BLaER1 treated with 17β-estradiol and CSF1 and Interleukin-3, amounts not matched to agents 10 nM and 100 nM (cell line): ENCODE data around the gene MYEOV.

Source experiments
- H3K27ac ChIP-seq, 11 experiments: shearing (Covaris generic); formaldehyde crosslinking; 2 replicates each; pipeline ENCODE4 v1.8.1; 2022
- H3K27me3 ChIP-seq, 11 experiments: shearing (Covaris generic); formaldehyde crosslinking; 2 replicates each; pipeline ENCODE4 v1.8.1; 2022
- H3K36me3 ChIP-seq, 11 experiments: shearing (Covaris generic); formaldehyde crosslinking; 2 replicates each; pipeline ENCODE4 v1.8.1; 2022
- H3K4me1 ChIP-seq, 10 experiments: shearing (Covaris generic); formaldehyde crosslinking; 2 replicates each; pipeline ENCODE4 v1.8.1; 2022
- H3K4me2 ChIP-seq, 11 experiments: shearing (Covaris generic); formaldehyde crosslinking; 2 replicates each; pipeline ENCODE4 v1.8.1; 2022
- H3K4me3 ChIP-seq, 10 experiments: shearing (Covaris generic); formaldehyde crosslinking; 2 replicates each; pipeline ENCODE4 v1.8.1; 2022
- H3K9ac ChIP-seq, 11 experiments: shearing (Covaris generic); formaldehyde crosslinking; 2 replicates each; pipeline ENCODE4 v1.8.1; 2022
- H3K9me3 ChIP-seq, 11 experiments: shearing (Covaris generic); formaldehyde crosslinking; replicated peaks in 1 of 11; 2 replicates each; pipeline ENCODE4 v1.8.1; 2022
- H4K20me1 ChIP-seq, 11 experiments: shearing (Covaris generic); formaldehyde crosslinking; 2 replicates each; pipeline ENCODE4 v1.8.1; 2022
- Cebpa-rat ChIP-seq, 11 experiments: shearing (Covaris generic); IDR thresholded peaks; 2 replicates each; pipeline ENCODE4 v1.8.1; 2022

The MYEOV gene

DNA sequence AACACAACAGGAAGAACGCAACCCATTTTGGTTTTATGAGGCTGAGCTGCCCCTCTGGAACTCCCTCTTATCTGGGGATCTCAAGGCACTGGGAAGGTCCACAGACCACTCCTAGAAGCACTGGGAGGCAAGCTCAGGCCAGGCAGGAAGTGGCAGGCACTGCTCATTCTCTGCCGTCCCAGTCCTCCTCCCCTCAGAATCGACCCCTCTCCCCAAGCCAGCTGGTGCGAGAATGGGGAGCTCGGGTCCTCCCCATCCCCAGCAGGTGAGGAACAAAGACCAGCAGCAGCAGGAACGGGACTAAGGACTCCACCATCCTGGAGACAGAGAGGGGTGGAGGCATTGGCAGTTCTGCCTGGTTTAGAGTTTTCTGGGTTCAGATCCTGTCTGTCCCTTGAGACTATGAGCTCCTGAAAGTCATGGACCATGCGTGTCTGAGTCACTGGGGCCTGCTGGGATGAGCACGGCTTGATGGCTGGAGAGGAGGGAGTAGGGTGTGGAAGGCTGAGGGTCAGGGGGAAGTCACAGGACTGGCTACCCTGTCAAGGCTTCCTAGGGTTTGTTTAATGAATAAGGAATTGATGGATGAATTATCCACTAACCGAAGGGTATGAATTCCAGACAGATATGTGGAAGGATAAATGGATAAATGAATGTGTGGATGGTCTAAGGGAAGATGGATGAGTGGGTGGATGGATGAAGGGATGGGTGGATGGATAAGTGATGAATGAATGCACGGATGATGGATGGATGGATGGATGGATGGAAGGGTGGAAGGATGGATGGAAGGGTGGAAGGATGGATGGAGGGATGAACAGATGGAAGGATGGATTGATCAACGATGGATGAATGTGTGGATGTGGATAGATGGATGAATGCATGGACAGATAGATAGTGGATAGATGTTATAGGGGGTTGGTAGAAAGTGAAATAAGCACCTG lies 6.4 kb downstream of the MYEOV start:
- Histone ChIP-seq H3K27ac (peak overlapping the region in 10 of 11 experiments; percentile 41 to 98 (median 94); a peak in 19 of 22 replicates), H3K36me3 (no peaks in the 10 kb centered on the region), H3K9me3 (peaks cover 0 to 4% (median 0%) of the 10 kb centered on the region in 11 experiments; a peak in 1 of 22 replicates), H3K4me2 (peak overlapping the region; percentile 90 to 100 (median 97)), H3K27me3 (peaks cover 0 to 5% (median 0%) of the 10 kb centered on the region in 11 experiments; a peak in 2 of 22 replicates), H3K4me3 (no peak overlapping the region), H4K20me1 (peaks cover 0 to 17% (median 0%) of the 10 kb centered on the region in 11 experiments; a peak in 3 of 22 replicates), H3K4me1 (peaks cover 67 to 82% (median 76%) of the 10 kb centered on the region in 10 experiments), H3K9ac (peak overlapping the region in 2 of 11 experiments; percentile 35 to 81; a peak in 2 of 22 replicates)
- no peak for TF ChIP-seq Cebpa-rat (IDR thresholded peaks at IDR 0.05)

DNA sequence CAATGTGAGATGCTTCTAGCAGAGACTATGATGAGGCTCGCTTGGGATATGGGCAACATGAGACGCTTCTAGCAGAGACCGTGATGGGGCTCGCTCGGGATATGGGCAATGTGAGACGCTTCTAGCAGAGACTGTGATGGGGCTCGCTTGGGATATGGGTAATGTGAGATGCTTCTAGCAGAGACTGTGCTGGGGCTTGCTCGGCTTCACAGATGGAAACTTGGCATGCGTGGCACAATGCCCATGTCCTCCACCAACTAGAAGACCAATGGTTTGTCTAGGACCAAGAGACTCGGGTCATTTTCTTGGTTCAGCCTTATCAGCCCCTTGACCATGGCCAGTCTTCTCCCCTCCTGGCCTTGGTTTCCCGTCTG lies 7.1 kb downstream of the MYEOV start:
- Histone ChIP-seq H3K9me3 (peaks cover 0 to 4% (median 0%) of the 10 kb centered on the region in 11 experiments; a peak in 1 of 22 replicates), H4K20me1 (peaks cover 0 to 17% (median 0%) of the 10 kb centered on the region in 11 experiments; a peak in 3 of 22 replicates), H3K4me3 (no peak overlapping the region), H3K4me2 (peak overlapping the region; percentile 6 to 100 (median 95); a peak in 19 of 22 replicates), H3K36me3 (no peaks in the 10 kb centered on the region), H3K9ac (no peak overlapping the region), H3K4me1 (peaks cover 60 to 76% (median 69%) of the 10 kb centered on the region in 10 experiments), H3K27me3 (no peaks in the 10 kb centered on the region; a peak in 1 of 22 replicates), H3K27ac (peak overlapping the region in 6 of 11 experiments; percentile 59 to 98 (median 63); a peak in 6 of 22 replicates)
- no peak for TF ChIP-seq Cebpa-rat (IDR thresholded peaks at IDR 0.05)

DNA sequence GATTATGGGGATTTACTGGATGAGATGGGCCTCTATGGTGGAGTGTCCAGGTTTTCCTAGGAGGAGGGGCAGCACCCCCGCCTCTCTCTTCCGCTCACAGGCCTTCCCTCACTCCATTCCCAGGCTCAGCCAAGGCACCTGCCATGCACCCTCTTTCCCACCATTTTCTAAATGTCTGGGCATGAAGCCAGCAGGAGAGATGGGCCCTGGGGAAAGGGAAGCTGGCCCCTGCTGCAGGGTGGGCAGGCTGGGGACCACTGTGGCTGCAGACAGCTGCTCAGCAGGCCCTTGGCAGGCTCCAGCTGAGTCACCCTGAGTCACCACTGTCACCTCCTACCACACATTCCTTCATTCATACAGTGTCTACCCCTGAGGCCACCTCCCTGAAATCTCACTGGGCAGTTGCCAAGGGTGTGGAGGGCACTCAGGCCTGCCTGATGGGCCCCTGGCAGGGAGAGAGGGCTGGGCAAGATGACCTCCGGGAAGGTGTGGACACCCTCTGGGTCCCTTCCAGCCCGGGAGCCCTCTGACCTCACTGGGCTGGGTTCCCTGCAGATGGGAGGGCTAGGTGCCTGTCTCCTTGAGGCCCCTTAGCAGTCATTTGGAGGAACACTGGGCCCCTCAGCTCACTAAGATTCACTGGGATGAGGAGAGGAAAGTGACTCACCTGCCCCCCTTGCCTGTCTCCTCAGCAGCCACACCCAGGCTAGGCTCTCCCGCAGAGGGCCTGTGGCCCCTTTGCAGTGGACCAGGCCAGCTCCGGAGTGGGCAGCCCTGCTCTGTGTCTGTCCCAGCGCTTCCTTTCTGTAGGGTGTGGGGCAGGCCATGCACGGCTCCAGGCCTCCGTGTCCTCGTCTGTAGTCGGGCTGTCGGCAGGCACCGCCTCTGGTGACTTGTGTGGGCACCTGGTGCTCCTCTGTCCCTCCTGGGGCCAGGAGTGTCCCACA lies 7.8 kb downstream of the MYEOV start:
- H3K4me1 ChIP-seq, result peaks cover 54 to 69% (median 62%) of the 10 kb centered on the region in 10 experiments
- H3K4me2 ChIP-seq, result peak overlapping the region; percentile 28 to 100 (median 95); a peak in 21 of 22 replicates

DNA sequence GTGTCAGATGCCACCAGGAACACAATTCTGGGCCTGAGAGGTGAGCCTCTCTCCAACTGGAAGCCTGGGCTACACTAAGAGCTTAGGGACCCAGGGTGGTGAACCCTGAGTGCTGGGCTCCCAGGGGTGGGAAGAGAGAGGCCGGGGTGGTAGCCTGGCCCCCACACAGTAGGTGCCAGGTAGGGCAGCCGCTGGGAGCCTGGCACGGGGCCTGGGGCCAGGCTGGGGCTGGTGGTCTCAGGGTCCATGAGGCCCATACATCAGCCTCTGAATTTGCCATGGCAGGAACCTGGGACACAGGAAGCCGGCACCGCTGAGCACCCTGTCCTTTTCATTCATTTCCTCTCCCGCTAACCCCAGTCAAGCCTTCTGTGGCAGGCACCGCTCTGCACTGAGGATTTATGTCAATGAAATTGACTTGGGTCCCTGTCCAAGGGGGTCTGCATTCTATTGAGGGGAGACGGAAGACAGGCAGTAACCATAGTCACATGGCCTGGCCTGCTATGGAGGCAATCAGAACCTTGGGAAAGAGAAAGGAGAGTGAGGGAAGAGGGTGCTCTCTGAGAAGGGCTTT lies 8.6 kb downstream of the MYEOV start:
- Histone ChIP-seq H3K9ac (peak overlapping the region in 8 of 11 experiments; percentile 11 to 51 (median 44); a peak in 11 of 22 replicates), H3K4me3 (no peak overlapping the region), H4K20me1 (peaks cover 0 to 9% (median 0%) of the 10 kb centered on the region in 11 experiments; a peak in 2 of 22 replicates), H3K4me2 (peak overlapping the region; percentile 28 to 100 (median 95); a peak in 21 of 22 replicates), H3K27ac (peak overlapping the region in 10 of 11 experiments; percentile 26 to 98 (median 62); a peak in 20 of 22 replicates), H3K36me3 (no peaks in the 10 kb centered on the region), H3K4me1 (peaks cover 52 to 69% (median 63%) of the 10 kb centered on the region in 10 experiments), H3K27me3 (no peaks in the 10 kb centered on the region), H3K9me3 (no peaks in the 10 kb centered on the region)
- TF ChIP-seq Cebpa-rat (IDR thresholded peaks at IDR 0.05), result no peak

More for the DNA sequence above, 7.8 kb downstream of the MYEOV start:
- peaks cover 0 to 1% (median 0%) of the 10 kb centered on the region in 11 experiments; a peak in 1 of 22 replicates for H3K9me3 ChIP-seq
- H3K9ac ChIP-seq, result peak overlapping the region in 8 of 11 experiments; percentile 11 to 51 (median 44); a peak in 13 of 22 replicates
- no peak overlapping the region for H3K4me3 ChIP-seq
- TF ChIP-seq Cebpa-rat (IDR thresholded peaks at IDR 0.05), result no peak
- peak overlapping the region in 10 of 11 experiments; percentile 26 to 98 (median 62); a peak in 20 of 22 replicates for H3K27ac ChIP-seq
- no peaks in the 10 kb centered on the region; a peak in 1 of 22 replicates for H3K27me3 ChIP-seq
- no peaks in the 10 kb centered on the region for H3K36me3 ChIP-seq
- peaks cover 0 to 15% (median 0%) of the 10 kb centered on the region in 11 experiments; a peak in 3 of 22 replicates for H4K20me1 ChIP-seq

DNA sequence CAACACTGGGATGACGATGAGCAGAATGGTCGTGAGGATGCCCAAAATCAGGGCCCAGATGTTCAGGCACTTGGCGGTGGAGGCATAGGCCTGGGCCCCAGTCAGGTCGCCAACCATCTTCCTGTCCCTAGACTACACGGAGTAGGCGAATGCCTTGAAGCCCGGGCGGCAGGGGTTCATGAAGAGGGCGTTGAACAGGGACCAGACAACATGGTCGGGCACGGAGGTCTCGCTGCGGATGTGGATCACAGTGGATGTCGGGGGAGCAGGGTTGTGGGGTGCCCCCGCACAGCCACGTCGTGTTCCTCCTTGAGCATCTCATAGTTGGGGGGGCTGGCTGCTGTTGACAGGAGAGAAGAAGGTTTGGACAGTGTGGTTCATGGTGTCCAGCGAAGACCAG lies 9.5 kb downstream of the MYEOV start:
- Histone ChIP-seq H3K4me2 (peak overlapping the region in 7 of 11 experiments; percentile 1 to 100 (median 97); a peak in 9 of 22 replicates), H3K4me1 (peaks cover 50 to 69% (median 63%) of the 10 kb centered on the region in 10 experiments), H3K9me3 (no peaks in the 10 kb centered on the region), H3K27me3 (peaks cover 0 to 9% (median 0%) of the 10 kb centered on the region in 11 experiments; a peak in 4 of 22 replicates), H4K20me1 (no peaks in the 10 kb centered on the region; a peak in 1 of 22 replicates), H3K36me3 (no peaks in the 10 kb centered on the region), H3K9ac (no peak overlapping the region), H3K4me3 (no peak overlapping the region), H3K27ac (peak overlapping the region in 4 of 11 experiments; percentile 31 to 98 (median 66); a peak in 4 of 22 replicates)
- TF ChIP-seq Cebpa-rat (IDR thresholded peaks at IDR 0.05), result no peak

DNA sequence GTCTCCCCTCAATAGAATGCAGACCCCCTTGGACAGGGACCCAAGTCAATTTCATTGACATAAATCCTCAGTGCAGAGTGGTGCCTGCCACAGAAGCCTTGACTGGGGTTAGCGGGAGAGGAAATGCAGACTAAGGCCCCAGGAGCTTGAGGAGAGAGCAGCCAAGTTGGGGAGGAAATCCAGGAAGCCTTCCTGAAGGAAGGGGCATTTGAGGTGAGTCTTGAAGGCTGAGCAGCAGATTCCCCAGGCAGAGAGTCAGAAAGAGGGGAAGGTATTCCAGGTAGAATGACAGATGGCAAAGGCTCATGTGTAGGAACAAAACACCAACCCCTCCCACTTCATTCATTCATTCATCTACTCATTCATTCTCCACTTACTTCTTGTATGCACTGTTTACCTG lies 10.3 kb downstream of the MYEOV start:
- TF ChIP-seq Cebpa-rat (IDR thresholded peaks at IDR 0.05), result no peak
- H3K27ac ChIP-seq, result peak overlapping the region in 3 of 11 experiments; percentile 31 to 98 (median 43); a peak in 3 of 22 replicates
- H3K27me3 ChIP-seq, result peaks cover 0 to 15% (median 0%) of the 10 kb centered on the region in 11 experiments; a peak in 5 of 22 replicates
- no peak overlapping the region for H3K4me3 ChIP-seq
- no peak overlapping the region for H3K4me2 ChIP-seq
- no peaks in the 10 kb centered on the region for H4K20me1 ChIP-seq
- no peaks in the 10 kb centered on the region for H3K9me3 ChIP-seq
- H3K9ac ChIP-seq, result no peak overlapping the region
- H3K4me1 ChIP-seq, result peaks cover 44 to 69% (median 63%) of the 10 kb centered on the region in 10 experiments
- H3K36me3 ChIP-seq, result no peaks in the 10 kb centered on the region

DNA sequence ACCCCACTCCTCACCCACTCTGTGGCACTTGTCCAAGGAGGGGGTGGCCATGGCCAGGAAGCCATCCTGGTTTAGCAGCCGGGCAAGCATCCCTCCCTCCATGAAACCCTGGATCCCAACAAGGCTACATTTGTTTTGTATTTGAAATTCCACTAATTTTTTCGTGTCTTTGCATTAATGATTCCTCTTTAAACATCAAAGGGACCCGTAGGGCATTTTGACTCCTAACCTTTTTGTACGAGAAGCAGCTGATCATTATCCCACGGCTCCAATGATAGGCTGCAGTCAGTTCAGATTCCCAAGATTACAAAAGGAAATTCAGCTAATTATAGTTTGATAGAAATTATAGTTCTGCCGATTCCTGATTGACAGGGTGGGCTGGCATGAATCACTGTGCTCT lies 10.7 kb downstream of the MYEOV start:
- H3K4me1 ChIP-seq, result peaks cover 44 to 69% (median 63%) of the 10 kb centered on the region in 10 experiments

More for the DNA sequence above, 10.7 kb downstream of the MYEOV start:
- no peaks in the 10 kb centered on the region for H4K20me1 ChIP-seq
- no peaks in the 10 kb centered on the region for H3K36me3 ChIP-seq
- no peaks in the 10 kb centered on the region for H3K9me3 ChIP-seq
- H3K27ac ChIP-seq, result no peak overlapping the region
- no peak overlapping the region for H3K4me3 ChIP-seq
- H3K9ac ChIP-seq, result no peak overlapping the region
- H3K27me3 ChIP-seq, result peaks cover 0 to 19% (median 0%) of the 10 kb centered on the region in 11 experiments; a peak in 8 of 22 replicates
- no peak for TF ChIP-seq Cebpa-rat (IDR thresholded peaks at IDR 0.05)
- H3K4me2 ChIP-seq, result no peak overlapping the region
